PC-9 (cell line): ENCODE data around the gene BOK.

Experiments used
- CTCF ChIP-seq: fragments of 200-600 bp; sonication (generic); conservative IDR thresholded peaks from 2 replicates; pipeline ENCODE4 v1.6.1; 2017; ENCODE audit warnings: mixed run types, antibody characterized with exemption, mild to moderate bottlenecking, moderate library complexity
- EZH2 ChIP-seq: fragments of 200-600 bp; sonication (generic); IDR thresholded peaks from 2 replicates; pipeline ENCODE4 v1.8.0; 2017; ENCODE audit warnings: antibody characterized with exemption, low read depth

GRCh38 chr2:241574911-241575623, 16.5 kb downstream of the BOK start:
- no peak for TF ChIP-seq CTCF
- TF ChIP-seq EZH2: no peak
